ENCODE results near the gene INHBC. TPM values are rescaled to one million over a fixed set of nuclear protein-coding genes. Genes with fewer than 3 reads are reported as not detected.

INHBC gene
- total RNA-seq, 2 donors from 2014 or later = not detected

- DNase-seq (ENCODE audit: low spot score) = peak; percentile 47
- intact Hi-C loops (cut with DNase I) = loop anchor here (5.0 kb wide), 2 partner anchors 144 to 189 kb away; no protein-coding TSS in a partner anchor
Measured at GRCh38 chr12:57451233-57451778, 16.7 kb downstream of the INHBC start.

- intact Hi-C loops (cut with DNase I) = loop anchor here (5.0 kb wide), 2 partner anchors 145 to 190 kb away; no protein-coding TSS in a partner anchor
- DNase-seq (ENCODE audit: low spot score) = peak; percentile 78
Measured at GRCh38 chr12:57452181-57452936, 17.8 kb downstream of the INHBC start.

- intact Hi-C loops (cut with DNase I) = loop anchor here (5.0 kb wide), 2 partner anchors 146 to 191 kb away; no protein-coding TSS in a partner anchor
- peak; percentile 93 for DNase-seq (ENCODE audit: low spot score)
Measured at GRCh38 chr12:57452937-57453509, 18.4 kb downstream of the INHBC start.

- intact Hi-C loops (cut with DNase I) = loop anchor here (5.0 kb wide), 2 partner anchors 147 to 192 kb away; no protein-coding TSS in a partner anchor
- no peak for DNase-seq (ENCODE audit: low spot score)
Measured at GRCh38 chr12:57454213-57454565, 19.6 kb downstream of the INHBC start.

GRCh38 chr12:57454566-57455373 lies 20.2 kb downstream of the INHBC start, which contains the start of gene INHBE:
INHBE (plus strand) TSS chr12:57455307; CDS start chr12:57455537, 230 bp downstream.
- intact Hi-C loops (cut with DNase I) = loop anchor here (5.0 kb wide), 2 partner anchors 147 to 192 kb away; no protein-coding TSS in a partner anchor
- DNase-seq (ENCODE audit: low spot score) = peak; percentile 77

GRCh38 chr12:57455374-57456144 lies 21.0 kb downstream of the INHBC start:
- DNase-seq (ENCODE audit: low spot score) = peak; percentile 42
- intact Hi-C loops (cut with DNase I) = loop anchor here in 1 of 2 donors (5.0 kb wide), 1 partner anchor 148 kb away; no protein-coding TSS in a partner anchor

- intact Hi-C loops (cut with DNase I) = loop anchor here in 1 of 2 donors (5.0 kb wide), 1 partner anchor 149 kb away; no protein-coding TSS in a partner anchor
- peak; percentile 71 for DNase-seq (ENCODE audit: low spot score)
Measured at GRCh38 chr12:57456145-57456700, 21.6 kb downstream of the INHBC start.

- intact Hi-C loops (cut with DNase I) = loop anchor here in 1 of 2 donors (5.0 kb wide), 1 partner anchor 150 kb away; no protein-coding TSS in a partner anchor
- peak; percentile 40 for DNase-seq (ENCODE audit: low spot score)
Measured at GRCh38 chr12:57456737-57457490, 22.3 kb downstream of the INHBC start.

- intact Hi-C loops (cut with DNase I) = loop anchor here in 1 of 2 donors (5.0 kb wide), 1 partner anchor 151 kb away; no protein-coding TSS in a partner anchor
- no peak for DNase-seq (ENCODE audit: low spot score)
Measured at GRCh38 chr12:57458665-57459054, 24.1 kb downstream of the INHBC start.

GRCh38 chr12:57459055-57459749 lies 24.6 kb downstream of the INHBC start:
- intact Hi-C loops (cut with DNase I) = loop anchor here in 1 of 2 donors (5.0 kb wide), 1 partner anchor 152 kb away; no protein-coding TSS in a partner anchor

GRCh38 chr12:57459750-57460467 lies 25.3 kb downstream of the INHBC start, which contains the start of gene GLI1:
GLI1 (plus strand) TSS chr12:57459785; CDS start chr12:57463692, 3,907 bp downstream.
- peak; percentile 76 for DNase-seq (ENCODE audit: low spot score)
- intact Hi-C loops (cut with DNase I) = loop anchor here (1.0 to 5.0 kb wide), 2 partner anchors 21 to 153 kb away; no protein-coding TSS in a partner anchor

More at GRCh38 chr12:57459055-57459749, 24.6 kb downstream of the INHBC start:
- peak; percentile 98 for DNase-seq (ENCODE audit: low spot score)

GRCh38 chr12:57460468-57460784 lies 25.8 kb downstream of the INHBC start:
- intact Hi-C loops (cut with DNase I) = loop anchor here in 1 of 2 donors (1.0 kb wide), 1 partner anchor 21 kb away; no protein-coding TSS in a partner anchor
- peak; percentile 62 for DNase-seq (ENCODE audit: low spot score)

- intact Hi-C loops (cut with DNase I) = loop anchor here in 1 of 2 donors (1.0 kb wide), 1 partner anchor 20 kb away; no protein-coding TSS in a partner anchor
- DNase-seq (ENCODE audit: low spot score) = peak; percentile 80
Measured at GRCh38 chr12:57460841-57461275, 26.3 kb downstream of the INHBC start.

GRCh38 chr12:57461276-57461916 lies 26.8 kb downstream of the INHBC start:
- intact Hi-C loops (cut with DNase I) = no loop called here

GRCh38 chr12:57461917-57462250 lies 27.3 kb downstream of the INHBC start:
- intact Hi-C loops (cut with DNase I) = no loop called here
- no peak for DNase-seq (ENCODE audit: low spot score)

More at GRCh38 chr12:57461276-57461916, 26.8 kb downstream of the INHBC start:
- peak; percentile 90 for DNase-seq (ENCODE audit: low spot score)

All from posterior vena cava (tissue), 2 donors.